22Rv1 (cell line): ENCODE data around the gene ADA.

Experiments used
- ZFX ChIP-seq: fragments of 450-650 bp; IDR thresholded peaks from 2 replicates; pipeline ENCODE4 v1.6.1; 2017; ENCODE audit warnings: antibody characterized with exemption, borderline replicate concordance
- TF ChIP-seq, protein P1 (sequence below): fragments of 450-650 bp; IDR thresholded peaks from 2 replicates; pipeline ENCODE4 v1.5.1; 2017; ENCODE audit warnings: mild to moderate bottlenecking

- TF ChIP-seq, protein P1, sequence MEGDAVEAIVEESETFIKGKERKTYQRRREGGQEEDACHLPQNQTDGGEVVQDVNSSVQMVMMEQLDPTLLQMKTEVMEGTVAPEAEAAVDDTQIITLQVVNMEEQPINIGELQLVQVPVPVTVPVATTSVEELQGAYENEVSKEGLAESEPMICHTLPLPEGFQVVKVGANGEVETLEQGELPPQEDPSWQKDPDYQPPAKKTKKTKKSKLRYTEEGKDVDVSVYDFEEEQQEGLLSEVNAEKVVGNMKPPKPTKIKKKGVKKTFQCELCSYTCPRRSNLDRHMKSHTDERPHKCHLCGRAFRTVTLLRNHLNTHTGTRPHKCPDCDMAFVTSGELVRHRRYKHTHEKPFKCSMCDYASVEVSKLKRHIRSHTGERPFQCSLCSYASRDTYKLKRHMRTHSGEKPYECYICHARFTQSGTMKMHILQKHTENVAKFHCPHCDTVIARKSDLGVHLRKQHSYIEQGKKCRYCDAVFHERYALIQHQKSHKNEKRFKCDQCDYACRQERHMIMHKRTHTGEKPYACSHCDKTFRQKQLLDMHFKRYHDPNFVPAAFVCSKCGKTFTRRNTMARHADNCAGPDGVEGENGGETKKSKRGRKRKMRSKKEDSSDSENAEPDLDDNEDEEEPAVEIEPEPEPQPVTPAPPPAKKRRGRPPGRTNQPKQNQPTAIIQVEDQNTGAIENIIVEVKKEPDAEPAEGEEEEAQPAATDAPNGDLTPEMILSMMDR: no peak
- no peak for TF ChIP-seq ZFX
Observed at GRCh38 chr20:44629017-44629385, 22.5 kb downstream of the ADA start.
